ENCODE data around the gene PPP2R2D.
"Not testable (repeated sequence)": the region's sequence is repeated elsewhere in the genome, so short reads cannot be mapped to it uniquely, and the experiment has no call there.

Gene PPP2R2D

DNA sequence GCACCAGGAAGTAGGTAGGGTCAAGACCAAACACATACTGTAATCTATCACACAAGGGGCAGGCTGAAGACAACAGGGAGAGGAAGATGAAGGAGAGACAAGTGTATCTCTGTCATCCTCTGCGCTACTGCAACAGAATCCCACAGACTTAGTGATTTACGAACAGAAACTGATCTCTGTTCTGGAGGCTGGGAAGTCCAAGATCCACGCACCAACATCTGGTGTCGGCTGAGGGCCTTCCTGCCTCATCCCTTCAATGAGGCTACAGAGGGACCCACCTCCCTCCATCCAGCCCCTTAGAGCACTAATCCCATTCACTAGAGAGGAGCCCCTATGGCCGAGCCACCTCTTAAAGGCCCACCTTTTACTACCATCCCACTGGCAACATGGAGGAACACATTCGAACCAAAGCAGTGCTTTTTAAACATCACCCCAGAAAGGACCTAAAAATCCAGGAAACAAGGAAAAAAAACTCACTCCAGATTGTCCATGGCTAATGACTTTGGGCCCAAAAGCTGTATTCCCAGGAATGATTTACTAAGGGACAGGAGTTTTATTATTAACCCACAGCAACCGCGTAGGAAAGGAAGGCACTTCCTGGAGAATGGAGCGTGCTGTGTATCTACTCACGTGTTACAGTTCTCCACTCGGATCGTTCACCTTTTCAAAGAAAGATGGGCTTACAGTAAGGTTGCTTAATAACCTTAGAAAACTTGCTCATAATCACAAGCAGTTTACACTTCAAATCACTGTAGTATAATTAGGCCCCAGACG lies 76.7 kb downstream of the PPP2R2D start:
- DNase-seq (ENCODE audit: low read depth), result no peak

DNA sequence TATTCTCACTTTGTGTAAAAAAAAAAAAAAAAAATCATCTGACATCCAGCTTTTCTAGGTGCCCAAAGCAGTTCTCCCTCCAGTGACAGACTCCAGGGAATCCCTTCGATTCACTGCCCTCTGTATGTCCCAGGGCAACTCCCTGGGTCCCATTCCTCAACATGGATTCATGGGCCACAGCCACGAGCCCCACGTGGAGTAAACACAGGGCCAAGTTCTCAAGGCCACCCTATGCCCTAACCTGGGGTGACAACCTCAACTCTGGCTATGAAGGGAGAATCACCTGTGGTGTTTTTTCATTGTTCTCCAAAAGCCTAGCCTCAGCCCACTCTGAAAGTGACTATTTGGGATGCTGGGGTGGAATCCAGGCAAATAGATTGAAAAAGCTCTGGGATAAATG lies 77.6 kb downstream of the PPP2R2D start:
- DNase-seq (ENCODE audit: low read depth), result no peak

DNA sequence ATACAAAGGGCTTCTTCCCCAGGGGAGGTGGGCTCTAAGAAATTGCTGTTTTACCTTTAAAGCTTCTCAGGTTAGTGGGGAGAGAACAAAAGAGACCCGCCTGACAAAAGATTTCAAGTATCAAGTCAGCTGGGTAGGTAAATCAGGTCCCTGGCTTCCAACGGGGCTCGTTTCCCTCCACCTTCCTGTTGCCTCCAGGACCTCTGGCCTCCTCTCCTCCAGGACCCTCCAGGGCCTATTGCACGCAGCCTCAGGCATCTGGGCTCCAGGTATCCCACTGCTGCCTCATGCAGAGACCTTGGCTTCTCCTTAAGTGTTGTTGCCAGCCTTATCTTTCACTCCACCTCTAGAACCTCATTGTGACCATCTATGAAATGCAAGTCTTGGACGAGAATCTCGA lies 78.0 kb downstream of the PPP2R2D start:
- no peak for DNase-seq (ENCODE audit: low read depth)

DNA sequence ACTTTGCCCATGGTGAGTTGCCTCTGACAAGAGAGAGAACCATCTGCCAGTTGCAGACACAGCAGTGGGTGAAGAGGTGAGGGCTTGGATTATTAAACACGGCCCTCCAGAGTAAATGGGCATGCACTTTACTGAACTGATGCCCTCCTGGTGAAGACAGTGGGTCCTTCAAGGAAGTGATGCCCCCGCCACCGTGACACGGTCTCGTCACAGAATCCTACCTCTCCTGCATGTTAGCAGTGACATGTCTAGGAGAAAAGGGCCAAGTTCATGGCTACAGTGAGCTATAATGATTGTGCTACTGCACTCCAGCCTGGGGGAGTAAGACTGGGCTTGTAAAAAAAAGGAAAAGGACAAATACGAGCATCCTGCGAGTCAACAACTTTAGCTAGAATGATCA lies 78.5 kb downstream of the PPP2R2D start:
- no peak for DNase-seq (ENCODE audit: low read depth)

DNA sequence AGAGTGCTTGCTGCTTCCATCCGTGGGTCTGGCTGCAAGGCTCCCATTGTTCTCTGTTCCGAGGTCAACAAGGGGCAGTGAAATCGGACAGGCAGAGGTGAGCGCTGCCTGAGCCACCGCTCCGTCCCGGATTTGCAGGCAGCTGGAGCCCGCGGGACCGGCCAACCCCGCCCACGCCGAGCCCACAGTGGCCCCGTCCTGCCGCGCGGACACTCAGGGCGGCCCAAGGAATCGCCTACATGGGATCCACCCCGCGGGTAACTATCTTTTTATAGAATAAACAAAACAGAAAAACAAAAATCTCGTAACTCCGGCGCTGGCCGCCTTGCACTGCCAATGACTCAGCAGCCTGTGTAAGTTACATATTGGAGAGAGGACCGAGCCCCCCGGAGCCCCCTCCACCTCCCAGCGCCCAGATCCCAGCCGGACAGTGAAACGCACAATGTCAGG lies 79.0 kb downstream of the PPP2R2D start:
- DNase-seq (ENCODE audit: low read depth), result no peak

DNA sequence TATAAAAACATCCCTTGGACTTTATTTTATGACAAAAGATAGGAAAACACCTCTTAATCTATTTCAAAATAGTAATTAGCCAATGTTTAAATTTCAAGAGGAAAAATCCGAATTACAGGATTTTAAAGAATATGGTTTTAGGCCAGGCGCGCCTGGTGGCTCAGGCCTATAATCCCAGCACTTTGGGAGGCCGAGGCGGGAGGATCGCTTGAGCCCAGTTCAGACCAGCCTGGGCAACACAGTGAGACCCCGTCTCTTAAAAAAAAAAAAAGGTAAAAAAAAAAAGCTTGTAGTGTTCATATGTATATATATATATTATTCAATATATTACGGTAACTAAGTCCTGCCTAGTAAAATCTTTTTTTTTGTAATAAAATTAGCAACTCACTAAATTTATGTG lies 79.5 kb downstream of the PPP2R2D start:
- DNase-seq (ENCODE audit: low read depth), result no peak

DNA sequence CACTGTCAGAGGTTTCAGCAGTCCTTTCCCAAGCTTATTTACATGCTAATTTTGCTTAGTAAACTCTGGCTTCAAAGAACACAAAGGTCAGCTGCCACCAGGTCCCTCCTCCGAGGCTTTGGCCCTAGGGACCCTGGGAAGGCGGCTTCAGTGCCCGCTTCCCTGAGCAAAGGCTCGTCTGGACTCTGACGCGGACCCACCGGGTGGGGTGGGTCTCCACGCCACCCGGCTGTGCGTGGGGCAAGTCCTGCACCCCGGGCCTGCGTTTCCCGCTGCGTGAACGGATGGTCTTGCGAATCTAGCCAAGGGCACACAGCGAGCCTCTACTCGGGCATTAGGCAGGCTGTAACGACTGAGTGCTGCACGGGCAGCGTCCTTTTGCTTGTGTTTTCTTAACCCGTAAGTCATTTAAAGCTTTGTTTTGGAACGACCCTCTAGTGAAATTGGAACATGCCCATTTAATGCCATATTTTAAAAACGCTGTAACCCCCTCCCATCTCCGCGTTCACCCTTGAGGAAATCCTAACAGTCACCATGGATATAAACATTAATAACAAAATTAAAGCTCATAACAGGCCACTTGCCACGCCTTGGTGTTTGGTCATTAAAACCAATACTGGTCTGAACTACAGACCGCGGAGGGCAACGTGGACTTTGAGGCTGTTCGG lies 80.1 kb downstream of the PPP2R2D start:
- no peak for DNase-seq (ENCODE audit: low read depth)

DNA sequence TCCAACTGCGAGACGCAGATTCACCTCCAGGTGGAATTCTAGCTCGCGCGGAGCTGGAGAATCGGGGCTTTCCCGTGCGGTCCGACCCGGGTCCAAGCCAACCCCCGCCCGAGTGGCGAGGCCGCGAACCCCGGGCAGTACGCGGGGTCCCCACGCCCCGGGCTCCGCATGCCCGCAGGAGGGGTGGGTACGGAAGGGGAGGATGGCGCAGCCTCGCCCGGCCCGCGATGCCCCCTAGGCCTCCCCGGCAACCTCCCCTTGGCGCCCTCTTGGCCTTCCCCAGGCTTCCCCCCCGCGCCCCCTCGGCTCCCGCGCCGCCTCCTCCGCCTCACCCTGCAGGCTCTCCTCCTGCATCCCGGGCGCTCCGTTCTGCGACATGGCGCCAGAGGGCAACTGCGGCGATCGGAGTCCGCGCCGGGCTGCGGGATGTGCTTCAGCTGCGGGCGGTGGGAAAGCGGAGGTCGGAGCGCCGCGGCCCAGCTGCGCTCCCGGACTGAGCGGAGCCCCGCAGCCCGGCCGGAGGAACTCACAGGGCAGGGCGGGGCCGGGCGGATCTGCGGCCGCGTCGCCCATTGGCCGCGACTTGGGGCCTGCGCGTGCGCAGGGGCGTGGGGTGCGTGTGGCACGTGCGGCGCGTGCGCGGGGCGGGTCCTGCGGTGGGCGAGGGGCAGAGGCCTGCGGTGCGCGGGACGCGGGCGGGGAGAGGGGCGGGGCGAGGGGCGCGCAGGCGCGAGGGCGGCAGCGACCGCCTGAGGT lies 80.8 kb downstream of the PPP2R2D start, which contains the start of gene BNIP3:
Gene BNIP3 (minus strand): TSS at position 495 of the 756 bp plus-strand sequence. CDS start 117 bp downstream, at position 378.
- peak; percentile 44 for DNase-seq (ENCODE audit: low read depth)

DNA sequence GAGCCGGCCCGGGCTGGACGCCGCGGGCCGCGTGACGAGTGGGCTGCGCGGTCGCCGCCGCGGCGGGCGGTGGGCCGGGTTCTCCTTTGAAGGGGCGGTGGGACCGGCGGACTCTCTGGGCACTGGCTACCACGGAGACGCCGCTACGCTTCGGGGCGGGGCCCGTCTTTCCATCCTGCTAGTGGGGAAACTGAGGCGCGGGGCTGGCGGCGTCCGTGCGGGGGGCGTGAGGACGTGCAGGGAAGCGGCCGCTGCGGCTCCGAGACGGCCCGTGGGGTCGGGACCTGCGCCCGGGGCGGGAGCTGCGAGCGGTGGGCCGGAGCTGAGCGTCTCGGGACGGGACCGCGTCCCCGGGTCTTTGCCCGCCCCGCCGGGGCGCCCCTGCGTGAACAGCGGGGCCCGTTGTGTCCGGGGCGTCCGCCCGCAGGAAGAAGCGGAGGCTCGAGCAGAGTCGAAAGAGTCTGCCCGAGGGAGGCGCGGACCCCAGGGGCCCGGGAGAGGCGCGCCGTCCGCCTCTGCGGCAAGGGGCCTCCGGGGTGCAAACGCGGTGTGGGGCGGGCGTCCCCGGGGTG lies 81.5 kb downstream of the PPP2R2D start:
- no peak for DNase-seq (ENCODE audit: low read depth)

DNA sequence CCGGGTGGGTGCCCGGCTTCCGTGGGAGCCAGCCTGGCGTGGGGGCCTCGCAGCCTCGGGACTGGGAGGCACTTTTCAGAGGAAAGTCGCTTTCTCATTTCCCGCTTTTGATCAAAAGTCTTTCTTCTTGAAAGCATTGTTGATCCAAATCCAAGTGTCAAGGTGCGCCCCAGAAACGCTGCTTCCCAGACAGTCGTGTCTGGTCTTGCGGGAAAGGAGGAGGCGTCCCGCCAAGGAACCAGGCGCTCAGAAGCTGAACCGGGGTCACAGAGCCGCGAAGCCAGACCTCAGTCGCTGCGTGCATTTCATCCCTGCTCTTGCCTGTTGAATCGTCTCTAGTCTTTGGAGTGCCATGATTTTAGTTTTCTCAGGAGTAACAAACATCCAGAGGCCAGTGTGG lies 82.0 kb downstream of the PPP2R2D start:
- no peak for DNase-seq (ENCODE audit: low read depth)

DNA sequence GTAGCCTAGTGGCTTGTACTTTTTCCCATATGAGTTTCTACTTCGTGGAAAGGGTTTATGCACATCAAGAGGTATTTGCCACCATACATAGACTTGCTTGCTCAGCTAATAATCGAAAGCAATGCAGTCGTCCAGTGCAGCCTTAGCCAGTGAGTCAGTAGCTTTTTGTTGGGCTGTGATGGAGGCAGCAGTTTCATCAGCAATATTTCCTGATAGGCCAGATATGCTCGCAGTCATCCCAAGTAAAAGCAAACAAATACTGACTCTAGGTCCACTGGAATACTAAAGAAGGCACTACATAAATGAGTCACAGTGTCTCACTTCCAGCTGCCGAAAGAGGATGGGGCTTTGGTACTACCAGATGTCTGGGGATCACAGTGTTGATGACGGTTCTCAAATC lies 83.0 kb downstream of the PPP2R2D start:
- peak; percentile 93 for DNase-seq (ENCODE audit: low read depth)

DNA sequence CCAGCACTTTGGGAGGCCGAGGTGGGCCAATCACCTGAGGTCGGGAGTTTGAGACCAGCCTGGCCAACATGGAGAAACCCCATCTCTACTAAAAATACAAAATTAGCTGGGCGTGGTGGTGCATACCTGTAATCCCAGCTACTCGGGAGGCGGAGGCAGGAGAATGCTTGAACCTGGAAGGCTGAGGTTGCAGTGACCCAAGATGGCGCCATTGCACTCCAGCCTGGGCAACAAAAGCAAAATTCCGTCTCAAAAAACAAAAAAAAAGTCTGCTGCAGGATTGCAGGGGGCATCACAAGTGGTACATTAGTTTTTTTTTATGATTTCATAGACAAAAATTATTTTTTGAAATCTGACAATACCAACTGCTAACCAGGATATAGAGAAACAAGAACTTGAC lies 86.0 kb downstream of the PPP2R2D start:
- not testable (repeated sequence) for DNase-seq (ENCODE audit: low read depth)

DNA sequence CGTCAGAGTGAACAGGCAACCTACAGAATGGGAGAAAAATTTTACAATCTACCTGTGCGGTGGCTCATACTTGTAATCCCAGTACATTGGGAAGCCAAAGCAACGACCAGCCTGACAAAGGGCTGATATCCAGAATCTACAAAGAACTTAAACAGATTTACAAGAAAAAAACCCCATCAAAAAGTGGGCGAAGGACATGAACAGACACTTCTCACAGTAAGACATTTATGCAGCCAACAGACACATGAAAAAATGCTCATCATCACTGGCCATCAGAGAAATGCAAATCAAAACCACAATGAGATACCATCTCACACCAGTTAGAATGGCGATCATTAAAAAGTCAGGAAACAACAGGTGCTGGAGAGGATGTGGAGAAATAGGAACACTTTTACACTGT lies 86.5 kb downstream of the PPP2R2D start:
- DNase-seq (ENCODE audit: low read depth), result not testable (repeated sequence)

DNA sequence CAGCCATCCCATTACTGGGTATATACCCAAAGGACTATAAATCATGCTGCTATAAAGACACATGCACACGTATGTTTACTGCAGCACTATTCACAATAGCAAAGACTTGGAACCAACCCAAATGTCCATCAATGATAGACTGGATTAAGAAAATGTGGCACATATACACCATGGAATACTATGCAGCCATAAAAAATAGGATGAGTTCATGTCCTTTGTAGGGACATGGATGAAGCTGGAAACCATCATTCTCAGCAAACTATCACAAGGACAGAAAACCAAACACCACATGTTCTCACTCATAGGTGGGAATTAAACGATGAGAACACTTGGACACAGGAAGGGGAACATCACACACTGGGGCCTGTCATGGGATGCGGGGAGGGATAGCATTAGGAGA lies 87.0 kb downstream of the PPP2R2D start:
- DNase-seq (ENCODE audit: low read depth), result not testable (repeated sequence)

DNA sequence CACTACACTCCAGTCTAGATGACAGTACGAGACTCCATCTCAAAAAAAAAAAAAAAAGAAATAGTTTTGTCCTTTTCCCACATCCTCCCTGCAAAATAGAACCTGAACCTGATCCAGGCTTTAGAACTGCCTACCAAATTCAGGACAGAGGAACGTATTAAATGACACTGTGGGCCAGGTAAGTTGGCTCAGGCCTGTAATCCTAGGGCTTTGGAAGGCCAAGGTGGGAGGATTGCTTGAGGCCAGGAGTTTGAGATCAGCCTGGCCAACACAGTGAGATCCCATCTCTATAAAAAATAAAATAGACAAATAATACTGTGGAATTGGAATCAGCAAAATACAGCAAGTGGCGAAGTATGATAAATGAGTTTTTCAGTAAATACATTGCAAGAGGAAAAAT lies 90.9 kb downstream of the PPP2R2D start:
- DNase-seq (ENCODE audit: low read depth), result no peak

DNA sequence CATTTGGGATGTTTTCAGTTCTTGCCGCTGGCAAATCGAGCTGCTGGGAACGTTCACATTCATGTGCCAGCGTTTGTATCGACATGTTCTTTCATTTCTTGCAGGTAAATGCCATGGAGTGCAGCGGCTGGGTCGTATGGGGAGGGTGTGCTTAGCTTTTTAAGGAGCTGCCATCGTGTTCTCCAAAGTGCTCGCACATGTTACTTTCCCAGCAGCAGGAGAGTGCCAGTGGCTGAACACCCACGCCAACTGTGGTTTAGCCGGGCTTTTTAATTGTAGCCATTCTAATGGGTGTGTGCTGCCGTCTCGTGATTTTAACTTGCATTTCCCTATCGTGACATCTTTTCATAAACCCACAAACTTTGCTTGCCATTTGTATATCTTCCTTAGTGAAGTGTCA lies 92.5 kb downstream of the PPP2R2D start:
- DNase-seq (ENCODE audit: low read depth), result no peak

DNA sequence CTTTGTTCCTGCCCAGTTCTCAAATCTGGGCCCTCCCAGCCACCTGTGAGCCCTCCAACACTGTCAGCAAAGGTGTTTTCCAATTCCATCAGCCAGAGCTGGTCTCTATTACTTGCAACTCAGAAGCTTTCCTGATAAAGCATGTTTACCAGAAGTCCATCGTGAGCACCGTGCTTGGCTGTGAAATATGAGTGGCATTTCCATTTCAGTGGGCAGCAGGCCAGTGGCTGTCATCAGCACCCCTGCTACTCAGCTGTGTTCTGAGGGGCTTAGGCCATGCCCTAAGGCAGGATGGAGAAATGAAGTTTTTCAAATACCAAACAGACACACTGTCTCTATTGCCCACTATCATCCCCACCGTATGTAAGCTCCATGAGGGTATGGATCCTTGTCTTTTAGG lies 93.6 kb downstream of the PPP2R2D start:
- DNase-seq (ENCODE audit: low read depth), result no peak

DNA sequence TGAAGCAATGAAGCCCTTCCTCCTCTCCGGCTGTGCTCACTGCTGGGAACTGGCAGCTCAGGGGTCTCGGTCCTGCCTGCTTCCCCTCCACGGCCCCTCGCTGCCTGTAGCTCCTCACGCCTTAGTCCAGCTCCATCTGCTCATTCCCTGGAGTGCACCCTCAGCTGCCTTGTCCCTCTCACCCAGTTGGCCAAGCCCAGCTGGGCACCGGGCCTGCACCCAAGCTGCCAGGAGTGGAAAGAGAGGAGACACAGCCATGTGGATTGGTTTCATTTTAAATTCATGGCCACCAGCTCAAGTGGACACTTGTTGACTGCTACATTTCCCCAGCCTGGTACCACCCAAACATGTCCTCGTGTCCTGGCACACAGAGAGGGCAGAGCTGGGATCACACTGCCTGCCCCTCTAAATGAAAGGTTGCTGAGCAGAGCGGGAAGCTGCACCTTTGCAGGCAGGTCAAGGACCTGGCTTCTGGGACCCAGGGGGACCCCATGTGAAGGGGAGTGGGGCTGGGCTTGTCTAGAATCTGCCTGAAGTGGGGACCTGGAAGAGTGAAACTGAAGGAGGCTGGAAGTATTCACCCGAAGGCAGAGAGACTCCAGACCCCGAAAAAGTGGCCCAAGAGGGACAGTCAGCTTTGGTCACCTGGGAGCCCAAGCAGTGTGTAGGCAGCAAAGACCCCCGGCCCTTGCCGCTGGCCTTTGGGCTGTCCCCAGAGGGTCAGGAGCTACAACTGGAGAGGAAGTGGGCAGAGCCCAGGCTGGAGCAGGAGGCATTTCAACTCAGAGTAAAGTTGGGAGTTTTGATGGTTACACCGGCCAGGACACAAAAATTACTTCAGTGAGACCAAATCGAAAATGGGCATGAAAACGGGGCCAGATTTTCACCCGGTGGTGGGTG lies 95.9 kb downstream of the PPP2R2D start:
- no peak for DNase-seq (ENCODE audit: low read depth)

DNA sequence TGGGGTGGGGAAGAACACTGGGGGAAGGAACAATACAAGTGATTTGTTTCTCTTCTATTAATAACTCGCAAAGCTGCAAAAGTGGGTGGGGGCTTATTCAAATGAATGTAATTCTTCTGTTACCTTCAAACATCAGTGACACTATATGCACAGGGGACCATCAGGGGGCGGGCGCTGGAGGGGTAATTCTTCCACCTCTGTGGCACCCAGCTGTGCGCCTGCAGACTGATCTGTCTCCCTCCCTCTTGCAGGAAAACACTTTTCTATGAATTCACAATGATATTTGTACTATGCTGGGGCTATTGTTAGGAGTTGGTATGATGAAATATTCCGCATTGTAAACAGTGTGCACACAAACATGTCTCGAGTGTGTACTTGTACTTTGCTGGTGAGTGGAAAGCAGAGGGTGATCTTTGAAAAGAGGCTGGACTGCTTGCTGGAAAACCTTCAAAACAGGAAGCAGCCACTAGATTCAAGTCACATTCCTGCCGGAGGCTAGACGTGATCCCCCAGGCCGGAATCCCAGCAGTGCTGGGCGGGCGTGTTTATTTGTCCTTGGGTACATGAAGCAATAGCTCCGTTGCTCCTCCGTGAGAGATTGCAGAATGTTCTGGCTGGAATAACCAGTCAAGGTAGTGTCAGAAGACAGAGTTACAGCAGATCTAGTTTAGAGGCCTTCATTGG lies 96.7 kb downstream of the PPP2R2D start:
- peak; percentile 51 for DNase-seq (ENCODE audit: low read depth)

DNA sequence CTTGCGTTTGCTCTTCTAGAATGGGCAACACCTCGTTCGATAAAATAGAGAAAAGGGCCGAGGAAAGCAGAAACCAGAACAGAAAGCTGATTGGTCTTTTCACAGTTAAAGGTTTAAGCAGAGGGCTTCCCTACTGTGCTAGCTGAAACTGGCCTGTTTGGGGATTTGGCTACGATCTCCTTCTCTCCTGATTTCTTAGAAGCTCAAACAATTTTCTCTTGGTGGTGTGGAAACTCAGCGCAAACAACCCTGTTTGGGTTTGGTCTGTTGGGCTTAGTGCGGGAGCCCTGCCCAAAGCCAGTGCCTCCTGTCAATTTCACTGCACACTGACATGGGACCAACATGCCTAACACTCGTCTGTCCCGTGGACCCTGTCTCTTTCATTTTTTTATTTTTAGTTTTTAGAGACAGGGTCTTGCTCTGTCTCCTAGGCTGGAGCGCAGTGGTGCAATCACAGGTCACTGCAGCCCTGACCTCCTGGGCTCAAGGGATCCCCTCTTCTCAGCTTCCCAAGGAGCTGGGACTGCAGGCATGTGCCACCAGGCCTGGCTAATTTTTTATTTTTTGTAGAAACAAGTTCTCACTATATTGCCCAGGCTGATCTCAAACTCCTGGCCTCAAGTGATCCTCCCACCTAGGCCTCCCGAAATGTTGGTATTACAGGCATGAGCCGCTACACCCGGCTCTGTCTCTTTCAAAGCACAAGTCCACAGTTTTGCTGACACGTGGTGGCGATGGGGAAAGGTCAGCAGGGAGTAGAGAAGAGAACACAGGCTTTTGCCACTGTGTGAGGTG lies 97.4 kb downstream of the PPP2R2D start:
- DNase-seq (ENCODE audit: low read depth), result no peak

Data from non-pigmented ciliary epithelial cell (primary cell).